NCI-H187 treated with DMSO at 0.1 percent for 48 hours (cell line): ENCODE measurements around the gene CDC16.
"Not testable (repeated sequence)": the region's sequence is repeated elsewhere in the genome, so short reads cannot be mapped to it uniquely, and the experiment has no call there.

Source experiments
- DNase-seq: peaks from one replicate; lab custom pipeline; 2025; lab: John Stamatoyannopoulos, UW

Gene CDC16

GRCh38 chr13:114234645-114235421, at the start of gene CDC16:
TSS of gene CDC16 (plus strand) at chr13:114234897. CDS start at chr13:114235085, 188 bp downstream.
- peak; percentile 83 for DNase-seq

GRCh38 chr13:114185182-114185971, 49.3 kb upstream of the CDC16 start:
- DNase-seq, result no peak

GRCh38 chr13:114194853-114195252, 39.8 kb upstream of the CDC16 start:
- no peak for DNase-seq

- no peak for DNase-seq
Measured at GRCh38 chr13:114196629-114197028, 38.1 kb upstream of the CDC16 start.

- DNase-seq, result no peak
Measured at GRCh38 chr13:114198556-114198955, 36.1 kb upstream of the CDC16 start.

GRCh38 chr13:114199526-114199925, 35.2 kb upstream of the CDC16 start:
- not testable (repeated sequence) for DNase-seq

GRCh38 chr13:114199954-114200353, 34.7 kb upstream of the CDC16 start:
- DNase-seq, result no peak

GRCh38 chr13:114200399-114200911, 34.2 kb upstream of the CDC16 start:
- no peak for DNase-seq

- DNase-seq, result no peak
Measured at GRCh38 chr13:114202581-114202980, 32.1 kb upstream of the CDC16 start.

GRCh38 chr13:114203536-114203935, 31.2 kb upstream of the CDC16 start:
- DNase-seq, result no peak

- no peak for DNase-seq
Measured at GRCh38 chr13:114204894-114205293, 29.8 kb upstream of the CDC16 start.

- no peak for DNase-seq
Measured at GRCh38 chr13:114208134-114208533, 26.6 kb upstream of the CDC16 start.

- no peak for DNase-seq
Measured at GRCh38 chr13:114211446-114212157, 23.1 kb upstream of the CDC16 start.

GRCh38 chr13:114212158-114212495, 22.6 kb upstream of the CDC16 start:
- DNase-seq, result no peak

- DNase-seq, result no peak
Measured at GRCh38 chr13:114213980-114214379, 20.7 kb upstream of the CDC16 start.

- DNase-seq, result no peak
Measured at GRCh38 chr13:114219392-114219791, 15.3 kb upstream of the CDC16 start.

- DNase-seq, result no peak
Measured at GRCh38 chr13:114222461-114222968, 12.2 kb upstream of the CDC16 start.

GRCh38 chr13:114224201-114224600, 10.5 kb upstream of the CDC16 start:
- no peak for DNase-seq

- no peak for DNase-seq
Measured at GRCh38 chr13:114225610-114226009, 9.1 kb upstream of the CDC16 start.

GRCh38 chr13:114226088-114226487, 8.6 kb upstream of the CDC16 start:
- DNase-seq, result no peak

GRCh38 chr13:114226699-114227323, 7.9 kb upstream of the CDC16 start:
- peak; percentile 78 for DNase-seq

GRCh38 chr13:114227528-114227927, 7.2 kb upstream of the CDC16 start:
- no peak for DNase-seq
